GM21447 (cell line): ENCODE results near the gene GAL3ST2.
"Not testable (repeated sequence)": the region's sequence is repeated elsewhere in the genome, so short reads cannot be mapped to it uniquely, and the experiment has no call there.

Experiments used
- ATAC-seq: cut with Tn5 transposase; IDR thresholded peaks from one replicate; pipeline ENCODE4 v1.9.1; 2021; ENCODE audit not compliant: unreplicated experiment

GAL3ST2 gene

DNA sequence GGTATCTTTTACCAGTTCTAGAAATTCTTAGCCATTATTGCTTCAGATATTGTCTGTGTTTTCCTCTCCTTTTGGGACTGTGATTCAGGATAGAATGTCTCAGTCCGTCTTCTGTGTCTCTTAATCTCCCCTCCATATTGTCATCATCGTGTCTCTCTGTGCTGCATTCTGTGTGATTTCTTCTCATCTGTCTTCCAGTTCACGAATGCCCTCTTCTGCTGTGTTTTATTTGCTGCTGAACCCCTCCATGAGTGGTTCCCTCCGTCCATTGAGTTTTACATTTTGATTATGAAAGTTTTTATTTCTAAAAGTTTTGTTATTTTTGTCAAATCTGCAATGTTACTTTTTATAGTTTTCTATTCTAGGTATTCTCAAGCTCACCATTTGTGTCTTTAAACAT lies 30.5 kb upstream of the GAL3ST2 start:
- no peak for ATAC-seq

GRCh38 chr2:241748468-241749256 lies 28.0 kb upstream of the GAL3ST2 start:
- ATAC-seq = no peak

DNA sequence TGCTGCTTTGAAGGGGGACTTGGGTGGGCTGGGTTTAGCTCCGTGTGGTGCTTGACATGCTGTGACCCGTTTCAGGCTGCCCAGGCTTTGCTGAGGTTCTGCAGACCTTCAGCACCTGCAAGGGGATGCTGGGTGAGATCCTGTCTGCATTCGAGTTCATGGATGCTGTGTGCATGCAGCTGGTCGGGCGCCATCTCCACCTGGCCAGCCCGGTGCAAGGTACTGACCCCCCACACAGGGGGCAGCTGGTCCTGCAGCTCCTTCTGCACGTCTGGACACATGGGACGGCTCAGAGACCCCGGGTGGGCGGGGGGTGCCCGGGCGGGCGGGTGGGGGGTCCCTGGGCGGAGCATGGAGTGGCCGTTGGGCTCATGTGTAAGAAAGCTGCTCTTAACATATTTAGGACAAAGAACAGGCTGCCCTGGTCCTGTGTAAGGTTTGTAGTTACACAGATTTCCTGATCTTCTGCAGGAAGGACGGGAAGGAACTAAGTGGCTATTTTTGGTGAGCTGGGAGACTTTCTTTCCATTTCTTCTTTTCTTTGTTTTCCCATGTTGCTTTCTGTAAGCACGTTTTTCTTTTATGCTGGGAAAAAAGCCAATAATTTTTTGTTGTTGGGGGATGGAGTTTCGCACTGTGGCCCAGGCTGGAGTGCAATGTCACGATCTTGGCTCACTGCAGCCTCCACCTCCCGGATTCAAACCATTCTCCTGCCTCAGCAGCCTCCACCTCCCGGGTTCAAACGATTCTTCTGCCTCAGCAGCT lies 26.4 kb upstream of the GAL3ST2 start:
- ATAC-seq = no peak

DNA sequence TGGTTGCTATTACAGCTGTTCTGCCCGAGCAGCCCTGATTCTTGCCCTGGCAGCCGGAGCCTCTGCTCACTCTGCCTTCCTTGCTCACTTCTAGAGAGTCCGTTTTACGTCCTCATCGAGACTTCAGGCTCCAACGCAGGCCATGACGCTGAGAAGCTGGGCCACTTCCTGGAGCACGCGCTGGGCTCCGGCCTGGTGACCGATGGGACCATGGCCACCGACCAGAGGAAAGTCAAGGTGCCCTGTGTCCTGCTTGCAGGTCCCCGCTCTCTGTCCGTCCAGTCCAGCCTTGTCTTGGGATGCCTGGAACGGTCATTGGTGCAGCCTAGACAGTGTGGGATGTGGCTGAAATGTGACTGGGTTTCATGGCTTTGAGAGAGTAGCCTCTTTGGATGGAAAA lies 25.5 kb upstream of the GAL3ST2 start:
- no peak for ATAC-seq

GRCh38 chr2:241751776-241752175 lies 24.8 kb upstream of the GAL3ST2 start:
- ATAC-seq = no peak

GRCh38 chr2:241752253-241752652 lies 24.4 kb upstream of the GAL3ST2 start:
- no peak for ATAC-seq

DNA sequence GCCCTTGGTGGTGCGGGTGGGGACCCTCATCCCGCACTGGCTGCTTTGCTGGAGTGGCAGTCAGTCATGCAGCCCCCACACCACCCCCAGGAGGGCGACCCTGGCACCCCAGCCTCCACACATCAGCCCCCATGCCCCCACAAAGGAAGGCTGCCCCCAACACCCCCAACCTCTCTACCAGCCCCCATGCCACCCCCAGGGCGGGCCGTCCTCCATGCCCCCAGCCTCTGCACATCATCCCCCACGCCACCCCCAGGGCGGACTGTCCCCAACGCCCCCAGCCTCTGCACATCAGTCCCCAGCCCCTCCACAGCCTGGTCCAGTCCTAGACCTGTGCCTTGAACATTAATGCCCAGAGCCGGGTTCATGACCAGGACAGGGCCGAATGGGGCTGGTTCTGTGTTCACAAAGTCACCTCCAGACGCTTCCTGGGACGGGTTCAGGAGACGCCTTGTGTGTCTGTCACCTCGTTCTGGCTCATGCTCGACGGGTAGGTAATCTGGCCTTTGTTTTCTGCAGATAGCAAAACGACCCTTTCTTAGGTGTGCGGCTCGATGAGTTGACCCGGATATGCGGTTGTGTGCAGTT lies 23.8 kb upstream of the GAL3ST2 start:
- no peak for ATAC-seq

GRCh38 chr2:241753493-241753892 lies 23.1 kb upstream of the GAL3ST2 start:
- no peak for ATAC-seq

DNA sequence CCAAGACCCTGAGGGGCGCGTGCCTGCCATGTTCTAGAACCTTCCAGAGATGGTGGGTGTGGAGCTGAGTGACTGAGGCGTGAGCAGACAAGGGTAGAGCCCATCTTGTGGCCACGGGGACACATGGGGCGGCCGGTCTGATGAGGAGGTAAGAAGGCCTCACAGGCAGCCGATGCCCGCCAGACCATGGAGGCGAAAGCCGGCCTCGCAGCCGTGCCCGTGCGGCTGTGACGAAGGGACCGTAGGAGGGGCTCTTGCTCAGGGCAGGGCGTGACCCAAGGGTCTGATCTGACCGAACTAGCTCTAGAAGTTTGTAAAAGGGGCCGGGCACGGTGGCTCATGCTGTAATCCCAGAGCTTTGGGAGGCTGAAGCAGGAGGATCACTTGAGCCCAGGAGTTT lies 22.6 kb upstream of the GAL3ST2 start:
- no peak for ATAC-seq

- no peak for ATAC-seq
Measured at GRCh38 chr2:241755166-241755565, 21.5 kb upstream of the GAL3ST2 start.

GRCh38 chr2:241755777-241756176 lies 20.8 kb upstream of the GAL3ST2 start:
- ATAC-seq = no peak

DNA sequence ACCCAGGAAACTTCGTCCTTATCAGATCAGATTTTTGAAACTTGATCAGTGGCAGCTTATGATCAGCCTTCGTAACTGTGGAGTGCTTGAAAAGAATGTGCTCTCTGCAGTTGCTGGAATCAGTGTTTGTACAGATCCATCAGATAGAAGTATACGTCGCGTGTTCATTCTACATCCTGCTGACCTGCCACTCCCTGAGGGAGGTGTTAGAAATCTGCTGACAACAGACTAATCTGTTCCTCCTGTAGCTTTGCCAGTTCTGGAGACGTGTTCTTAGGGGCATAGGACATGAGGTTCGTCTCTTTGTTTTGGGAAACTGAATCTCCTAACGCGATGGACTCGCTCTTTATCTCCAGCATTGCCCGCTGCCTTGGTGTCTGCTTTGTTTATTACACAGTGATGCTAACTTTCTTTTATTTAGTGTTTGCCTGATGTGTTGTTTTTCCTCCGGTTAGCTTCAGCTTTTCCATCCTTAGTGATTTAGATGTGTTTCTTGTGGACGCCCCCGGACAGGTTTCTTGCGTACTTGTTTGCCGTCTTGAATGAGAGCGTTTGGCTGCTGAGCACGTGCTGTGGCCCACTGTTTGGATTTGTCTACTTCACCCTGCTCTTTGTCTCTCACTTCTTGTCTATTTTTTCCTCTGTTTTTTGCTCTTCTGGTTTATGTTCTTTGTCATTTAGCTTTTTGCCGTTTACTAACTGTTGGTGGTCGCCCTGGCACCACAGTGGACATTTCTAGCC lies 17.4 kb upstream of the GAL3ST2 start:
- no peak for ATAC-seq

- not testable (repeated sequence) for ATAC-seq
Measured at GRCh38 chr2:241759893-241760292, 16.7 kb upstream of the GAL3ST2 start.

DNA sequence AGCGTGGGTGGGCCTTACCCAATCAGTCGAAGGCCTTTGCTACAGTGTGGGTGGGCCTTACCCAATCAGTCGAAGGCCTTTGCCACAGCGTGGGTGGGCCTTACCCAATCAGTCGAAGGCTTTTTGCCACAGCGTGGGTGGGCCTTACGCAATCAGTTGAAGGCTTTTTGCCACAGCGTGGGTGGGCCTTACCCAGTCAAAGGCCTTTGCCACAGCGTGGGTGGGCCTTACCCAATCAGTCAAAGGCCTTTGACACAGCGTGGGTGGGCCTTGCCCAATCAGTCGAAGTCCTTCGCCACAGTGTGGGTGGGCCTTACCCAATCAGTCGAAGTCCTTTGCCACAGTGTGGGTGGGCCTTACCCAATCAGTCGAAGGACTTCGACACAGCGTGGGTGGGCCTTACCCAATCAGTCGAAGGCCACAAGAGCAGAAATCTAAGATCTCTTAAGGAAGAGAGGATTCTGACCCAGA lies 16.3 kb upstream of the GAL3ST2 start:
- ATAC-seq = no peak

DNA sequence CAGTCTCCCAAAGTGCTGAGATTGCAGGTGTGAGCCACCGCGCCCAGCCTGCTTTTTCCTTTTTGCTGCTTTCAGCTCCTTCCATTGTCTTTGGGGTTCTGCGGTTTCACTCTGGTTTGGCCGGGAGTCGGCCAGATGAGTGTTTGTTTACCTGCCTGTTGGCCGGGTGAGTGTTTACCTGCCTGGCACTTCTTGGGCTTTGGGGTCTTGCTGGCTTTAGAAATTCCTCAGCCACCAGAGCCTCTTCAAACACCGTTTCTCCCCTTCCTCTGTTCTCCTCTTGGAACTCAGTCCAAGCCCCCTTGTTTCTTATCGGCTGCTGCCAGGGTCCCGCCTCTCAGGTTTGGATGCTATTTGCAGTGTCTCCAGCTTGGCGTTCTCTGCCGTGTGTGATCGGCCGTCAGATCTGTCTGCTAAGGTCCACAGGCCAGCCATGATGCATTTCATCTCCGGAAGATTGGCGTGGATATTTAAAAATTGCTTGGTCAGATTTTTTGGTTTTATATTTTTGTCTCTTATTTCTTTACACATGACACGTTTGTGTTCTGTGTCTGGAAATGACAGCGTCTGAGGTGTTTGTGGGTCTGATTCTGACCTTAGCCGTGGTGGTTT lies 14.2 kb upstream of the GAL3ST2 start:
- ATAC-seq = no peak

GRCh38 chr2:241762933-241763369 lies 13.7 kb upstream of the GAL3ST2 start:
- ATAC-seq = no peak

GRCh38 chr2:241763551-241764274 lies 12.9 kb upstream of the GAL3ST2 start:
- no peak for ATAC-seq

GRCh38 chr2:241764275-241765241 lies 12.1 kb upstream of the GAL3ST2 start:
- no peak for ATAC-seq
